C4-2B (cell line): ENCODE results near the gene ZMYND11.

Experiments used
- H3K27ac ChIP-seq: fragments of 450-650 bp; 2 replicates; pipeline ENCODE4 v1.5.1; 2017
- ZFX ChIP-seq: fragments of 450-650 bp; IDR thresholded peaks from 2 replicates; pipeline ENCODE4 v1.6.1; 2017
- TF ChIP-seq, protein P1 (sequence below): fragments of 450-650 bp; conservative IDR thresholded peaks from 2 replicates; pipeline ENCODE4 v1.5.1; 2017; ENCODE audit warnings: mild to moderate bottlenecking

The ZMYND11 gene

DNA sequence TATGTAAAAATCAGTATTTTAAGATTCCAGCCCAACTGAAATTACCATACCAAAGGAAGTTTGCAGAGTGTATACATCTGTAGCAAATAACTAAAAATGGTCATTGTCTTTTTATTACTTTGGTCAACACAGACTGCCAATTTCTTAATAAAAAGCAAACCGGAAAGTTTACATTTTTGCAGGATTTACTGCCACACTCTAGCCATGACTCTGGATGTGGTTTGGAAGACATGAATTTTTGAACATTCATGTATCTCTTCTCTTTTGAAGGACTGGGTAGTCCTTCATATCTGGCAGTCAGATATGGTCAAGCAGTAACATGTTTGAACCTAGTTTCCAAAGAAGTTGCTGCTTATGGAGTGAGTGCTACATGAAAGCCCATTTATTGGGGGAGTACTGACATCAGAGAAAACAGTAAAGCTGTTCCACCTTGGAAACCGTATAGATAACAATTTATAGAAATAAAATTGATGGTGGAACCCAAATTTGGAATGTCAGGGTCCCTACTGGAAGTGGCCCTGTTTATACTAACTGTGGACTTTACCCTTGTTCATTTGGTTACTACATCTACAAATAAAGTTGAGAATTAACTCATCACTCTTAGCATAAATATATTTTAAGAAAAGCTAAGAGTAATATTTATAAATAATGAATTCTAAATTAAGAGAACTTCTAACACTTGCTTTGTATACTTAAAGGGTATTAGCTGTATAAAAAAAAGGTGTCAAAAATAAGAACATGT lies 84.6 kb downstream of the ZMYND11 start:
- TF ChIP-seq, protein P1, sequence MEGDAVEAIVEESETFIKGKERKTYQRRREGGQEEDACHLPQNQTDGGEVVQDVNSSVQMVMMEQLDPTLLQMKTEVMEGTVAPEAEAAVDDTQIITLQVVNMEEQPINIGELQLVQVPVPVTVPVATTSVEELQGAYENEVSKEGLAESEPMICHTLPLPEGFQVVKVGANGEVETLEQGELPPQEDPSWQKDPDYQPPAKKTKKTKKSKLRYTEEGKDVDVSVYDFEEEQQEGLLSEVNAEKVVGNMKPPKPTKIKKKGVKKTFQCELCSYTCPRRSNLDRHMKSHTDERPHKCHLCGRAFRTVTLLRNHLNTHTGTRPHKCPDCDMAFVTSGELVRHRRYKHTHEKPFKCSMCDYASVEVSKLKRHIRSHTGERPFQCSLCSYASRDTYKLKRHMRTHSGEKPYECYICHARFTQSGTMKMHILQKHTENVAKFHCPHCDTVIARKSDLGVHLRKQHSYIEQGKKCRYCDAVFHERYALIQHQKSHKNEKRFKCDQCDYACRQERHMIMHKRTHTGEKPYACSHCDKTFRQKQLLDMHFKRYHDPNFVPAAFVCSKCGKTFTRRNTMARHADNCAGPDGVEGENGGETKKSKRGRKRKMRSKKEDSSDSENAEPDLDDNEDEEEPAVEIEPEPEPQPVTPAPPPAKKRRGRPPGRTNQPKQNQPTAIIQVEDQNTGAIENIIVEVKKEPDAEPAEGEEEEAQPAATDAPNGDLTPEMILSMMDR: no peak
- TF ChIP-seq ZFX: no peak
- no peak overlapping the region for H3K27ac ChIP-seq

DNA sequence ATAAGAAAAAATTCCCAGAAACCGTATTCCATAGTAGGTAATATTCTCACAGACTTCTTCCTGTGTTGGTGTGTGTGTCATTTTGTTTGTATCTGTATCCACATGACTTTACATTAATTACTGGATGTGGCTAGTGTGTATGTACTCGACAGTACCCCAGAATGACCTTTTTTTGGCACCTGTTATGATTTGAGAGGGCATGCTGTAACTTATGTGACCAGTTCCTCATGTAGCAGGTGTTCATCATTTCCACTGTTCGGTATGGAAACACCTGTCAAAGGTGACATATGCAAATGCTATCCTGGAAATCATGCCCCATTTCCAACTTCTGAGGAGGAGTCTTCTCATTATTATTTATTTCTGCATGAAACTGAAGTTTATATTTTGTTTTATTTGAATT lies 89.3 kb downstream of the ZMYND11 start:
- TF ChIP-seq ZFX: no peak
- TF ChIP-seq, protein P1: no peak
- H3K27ac ChIP-seq: no peak overlapping the region

DNA sequence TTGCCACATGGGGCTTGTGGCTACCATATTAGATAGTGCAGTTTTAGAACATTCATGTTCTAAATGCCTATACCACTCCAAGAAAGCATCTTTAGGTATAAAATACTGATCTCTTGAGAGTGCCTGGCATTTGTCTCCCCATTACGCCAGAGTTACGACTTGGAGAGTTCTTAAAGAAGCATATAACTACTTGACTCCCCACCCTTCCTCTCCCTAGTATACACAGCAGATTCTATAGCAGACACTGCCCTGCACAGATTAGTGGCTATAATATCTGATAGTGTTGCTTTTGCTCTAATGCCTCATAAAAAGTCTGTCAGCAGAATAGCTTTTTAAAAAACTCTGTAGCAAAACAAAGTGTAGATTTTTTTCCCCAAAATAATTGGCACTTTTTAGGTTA lies 90.8 kb downstream of the ZMYND11 start:
- no peak overlapping the region for H3K27ac ChIP-seq
- TF ChIP-seq, protein P1: no peak
- TF ChIP-seq ZFX: no peak

DNA sequence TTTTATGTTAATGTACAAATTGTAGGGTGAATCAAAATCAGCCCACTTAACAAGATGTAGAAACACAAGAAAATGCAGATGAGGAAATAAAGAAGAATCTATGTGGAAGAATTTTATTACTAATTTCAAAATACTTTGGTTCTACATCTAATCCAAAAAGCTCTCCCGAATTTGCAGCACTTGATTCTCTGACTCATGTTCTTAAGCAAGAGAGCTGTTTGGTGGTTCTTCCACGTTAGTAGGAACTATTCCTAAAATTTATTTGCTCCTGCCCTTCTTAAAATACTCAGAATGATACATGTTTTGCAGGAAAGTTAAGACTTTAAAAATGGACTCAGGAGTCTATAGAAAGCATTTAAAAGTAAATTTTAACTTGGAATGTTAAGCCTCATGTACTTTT lies 91.8 kb downstream of the ZMYND11 start:
- H3K27ac ChIP-seq: no peak overlapping the region
- TF ChIP-seq, protein P1: no peak
- TF ChIP-seq ZFX: no peak

DNA sequence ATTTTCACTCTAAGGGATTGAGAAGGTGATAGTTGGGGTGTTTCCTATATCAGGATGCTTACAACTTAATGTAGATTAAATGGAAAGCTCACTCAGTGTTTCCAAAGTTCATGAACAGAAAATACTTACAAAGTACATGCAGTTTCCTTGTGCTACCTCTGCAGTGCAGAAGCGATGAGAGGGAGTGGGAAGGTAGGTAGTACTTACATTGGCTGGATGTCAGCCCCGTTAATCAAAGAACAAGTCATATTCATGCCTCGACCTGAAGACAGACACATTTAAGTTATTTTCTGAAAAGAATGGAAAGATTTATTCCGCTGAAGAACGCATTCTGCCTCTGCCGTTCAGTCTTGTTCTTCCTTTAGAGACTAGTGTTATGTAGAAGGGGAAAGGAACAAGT lies 93.1 kb downstream of the ZMYND11 start:
- TF ChIP-seq, protein P1: no peak
- TF ChIP-seq ZFX: no peak
- H3K27ac ChIP-seq: no peak overlapping the region

DNA sequence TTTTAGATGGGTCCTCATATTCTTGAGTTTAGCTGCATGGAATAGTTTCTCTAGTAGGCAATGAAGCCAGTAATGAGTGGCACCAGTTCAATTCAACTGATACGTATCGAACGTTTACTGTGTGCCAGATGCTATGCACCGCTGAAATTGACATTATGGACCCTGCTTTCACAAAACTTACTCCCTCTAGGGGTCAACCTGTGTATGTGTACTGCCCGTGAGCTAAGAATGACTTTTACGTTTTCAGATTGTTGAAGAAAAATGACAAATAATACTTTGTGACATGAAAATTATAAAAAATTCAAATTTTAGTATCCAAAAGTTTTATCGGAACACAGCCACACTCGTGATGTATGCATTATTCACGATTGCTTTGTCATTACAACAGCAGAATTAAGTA lies 95.5 kb downstream of the ZMYND11 start:
- no peak overlapping the region for H3K27ac ChIP-seq
- TF ChIP-seq ZFX: no peak
- TF ChIP-seq, protein P1: peak; percentile 65

DNA sequence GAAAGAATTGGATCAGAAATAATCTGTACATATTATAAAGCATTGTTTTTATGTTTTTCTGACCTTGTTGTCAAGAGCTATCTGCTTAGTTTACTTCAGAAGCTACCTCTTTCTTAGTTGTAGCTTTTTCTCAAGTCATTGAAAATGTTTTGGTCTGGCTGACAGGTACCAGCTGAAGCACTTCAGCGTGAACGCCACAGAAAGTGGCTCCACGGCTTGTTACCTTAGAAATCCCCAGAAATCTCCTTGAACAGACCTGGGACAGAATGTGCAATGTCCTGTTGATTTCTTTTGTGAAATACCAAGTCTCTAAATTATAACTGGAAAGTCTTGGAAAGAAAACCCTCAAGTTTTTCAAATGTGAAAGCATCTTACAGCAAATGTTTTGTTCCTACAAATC lies 96.8 kb downstream of the ZMYND11 start:
- H3K27ac ChIP-seq: no peak overlapping the region
- TF ChIP-seq, protein P1: no peak
- no peak for TF ChIP-seq ZFX
